GM12864 (cell line): ENCODE results near the gene CDKN1A.
A peak's percentile ranks its signal among the peaks of the same experiment; 100 is the strongest.

ENCODE experiments used
- DNase-seq: peaks from one replicate; pipeline ENCODE4 v3.0.0-alpha.2; 2011; ENCODE audit warnings: low read depth
- H3K4me3 ChIP-seq: 2 replicates; pipeline ENCODE4 v1.5.1; 2011; ENCODE audit warnings: mild to moderate bottlenecking, low read depth, low read length, control low read depth
- CTCF ChIP-seq: IDR thresholded peaks from 2 replicates; pipeline ENCODE4 v1.5.1; 2011; ENCODE audit warnings: low read depth, mild to moderate bottlenecking, moderate library complexity, low read length, control low read depth, inconsistent platforms; ENCODE audit errors: missing control alignments

The CDKN1A gene

GRCh38 chr6:36670271-36670670 lies 8.2 kb upstream of the CDKN1A start:
- TF ChIP-seq CTCF = no peak
- DNase-seq = no peak

GRCh38 chr6:36671687-36672375 lies 6.7 kb upstream of the CDKN1A start:
- H3K4me3 ChIP-seq = no peak overlapping the region
- DNase-seq = no peak
- no peak for TF ChIP-seq CTCF

More at GRCh38 chr6:36670271-36670670, 8.2 kb upstream of the CDKN1A start:
- no peak overlapping the region for H3K4me3 ChIP-seq

GRCh38 chr6:36673882-36674281 lies 4.6 kb upstream of the CDKN1A start:
- H3K4me3 ChIP-seq = no peak overlapping the region
- no peak for TF ChIP-seq CTCF
- no peak for DNase-seq

GRCh38 chr6:36674942-36675341 lies 3.6 kb upstream of the CDKN1A start:
- H3K4me3 ChIP-seq = no peak overlapping the region
- DNase-seq = no peak
- no peak for TF ChIP-seq CTCF

- no peak for TF ChIP-seq CTCF
- peak overlapping the region; percentile 99 for H3K4me3 ChIP-seq
- DNase-seq = no peak
Observed at GRCh38 chr6:36676141-36677058, 2.1 kb upstream of the CDKN1A start.

- H3K4me3 ChIP-seq = peak overlapping the region; percentile 99
- no peak for DNase-seq
- no peak for TF ChIP-seq CTCF
Observed at GRCh38 chr6:36677059-36677749, 1.3 kb upstream of the CDKN1A start.
